IPS-20b (cell line): Measurements from ENCODE around the gene UBQLN4.

Source experiments
- H3K27ac ChIP-seq: one replicate; pipeline ENCODE4 v1.5.1; 2013; ENCODE audit warnings: low read length
- H3K27me3 ChIP-seq: 2 replicates; pipeline ENCODE4 v1.6.1; 2013; ENCODE audit warnings: mild to moderate bottlenecking, low read length, inconsistent platforms; ENCODE audit not compliant: insufficient read depth
- H3K36me3 ChIP-seq: 2 replicates; pipeline ENCODE4 v1.6.1; 2013; ENCODE audit warnings: low read depth, mild to moderate bottlenecking, inconsistent platforms, low read length, moderate library complexity; ENCODE audit not compliant: insufficient read depth
- H3K4me1 ChIP-seq: 2 replicates; pipeline ENCODE4 v1.6.1; 2013; ENCODE audit warnings: mild to moderate bottlenecking, control low read depth, inconsistent platforms, low read length, moderate library complexity; ENCODE audit not compliant: insufficient read depth
- H3K4me3 ChIP-seq: 2 replicates; pipeline ENCODE4 v1.5.1; 2013; ENCODE audit warnings: mild to moderate bottlenecking, low read length, inconsistent platforms
- H3K9ac ChIP-seq: 2 replicates; pipeline ENCODE4 v1.6.1; 2013; ENCODE audit warnings: low read depth, mild to moderate bottlenecking, inconsistent platforms, low read length, moderate library complexity
- H3K9me3 ChIP-seq: 2 replicates; pipeline ENCODE4 v1.6.1; 2013; ENCODE audit warnings: mild to moderate bottlenecking, low read depth, low read length, inconsistent platforms; ENCODE audit not compliant: insufficient read depth

Gene UBQLN4

GRCh38 chr1:156002188-156002911 is 51.2 kb downstream of the UBQLN4 start:
- Histone ChIP-seq H3K36me3 (no peaks in the 10 kb centered on the region), H3K9me3 (no peaks in the 10 kb centered on the region), H3K27ac (no peak overlapping the region), H3K27me3 (no peaks in the 10 kb centered on the region), H3K4me1 (no peaks in the 10 kb centered on the region), H3K4me3 (no peak overlapping the region), H3K9ac (no peak overlapping the region)

- Histone ChIP-seq H3K27me3 (no peaks in the 10 kb centered on the region), H3K9me3 (no peaks in the 10 kb centered on the region), H3K36me3 (no peaks in the 10 kb centered on the region), H3K4me3 (no peak overlapping the region), H3K9ac (no peak overlapping the region), H3K27ac (no peak overlapping the region), H3K4me1 (no peaks in the 10 kb centered on the region)
Observed at GRCh38 chr1:156001662-156002171, 51.9 kb downstream of the UBQLN4 start.

- no peaks in the 10 kb centered on the region for H3K9me3 ChIP-seq
- no peak overlapping the region for H3K4me3 ChIP-seq
- no peaks in the 10 kb centered on the region for H3K27me3 ChIP-seq
- no peak overlapping the region for H3K27ac ChIP-seq
- H3K4me1 ChIP-seq = no peaks in the 10 kb centered on the region
- H3K36me3 ChIP-seq = no peaks in the 10 kb centered on the region
- no peak overlapping the region for H3K9ac ChIP-seq
Observed at GRCh38 chr1:156001021-156001661, 52.5 kb downstream of the UBQLN4 start.

GRCh38 chr1:155999964-156000363 is 53.6 kb downstream of the UBQLN4 start:
- Histone ChIP-seq H3K27me3 (no peaks in the 10 kb centered on the region), H3K9ac (no peak overlapping the region), H3K36me3 (no peaks in the 10 kb centered on the region), H3K4me3 (no peak overlapping the region), H3K9me3 (no peaks in the 10 kb centered on the region), H3K4me1 (no peaks in the 10 kb centered on the region), H3K27ac (no peak overlapping the region)

- no peaks in the 10 kb centered on the region for H3K4me1 ChIP-seq
- no peak overlapping the region for H3K27ac ChIP-seq
Observed at GRCh38 chr1:155996166-155996565, 57.4 kb downstream of the UBQLN4 start.

GRCh38 chr1:155993595-155993994 is 60.0 kb downstream of the UBQLN4 start:
- no peaks in the 10 kb centered on the region for H3K36me3 ChIP-seq
- H3K4me1 ChIP-seq = no peaks in the 10 kb centered on the region
- H3K9me3 ChIP-seq = no peaks in the 10 kb centered on the region
- no peaks in the 10 kb centered on the region for H3K27me3 ChIP-seq
- H3K9ac ChIP-seq = no peak overlapping the region
- no peak overlapping the region for H3K27ac ChIP-seq
- no peak overlapping the region for H3K4me3 ChIP-seq

More at GRCh38 chr1:155996166-155996565, 57.4 kb downstream of the UBQLN4 start:
- no peaks in the 10 kb centered on the region for H3K27me3 ChIP-seq
- H3K9ac ChIP-seq = no peak overlapping the region
- no peaks in the 10 kb centered on the region for H3K36me3 ChIP-seq
- H3K9me3 ChIP-seq = no peaks in the 10 kb centered on the region
- H3K4me3 ChIP-seq = no peak overlapping the region

GRCh38 chr1:155990005-155990739 is 63.4 kb downstream of the UBQLN4 start:
- Histone ChIP-seq H3K27me3 (no peaks in the 10 kb centered on the region), H3K9me3 (no peaks in the 10 kb centered on the region), H3K4me1 (no peaks in the 10 kb centered on the region), H3K9ac (no peak overlapping the region), H3K4me3 (no peak overlapping the region), H3K36me3 (no peaks in the 10 kb centered on the region), H3K27ac (no peak overlapping the region)

GRCh38 chr1:155989242-155990004 is 64.2 kb downstream of the UBQLN4 start:
- Histone ChIP-seq H3K9me3 (no peaks in the 10 kb centered on the region), H3K9ac (no peak overlapping the region), H3K27ac (no peak overlapping the region), H3K36me3 (no peaks in the 10 kb centered on the region), H3K4me3 (no peak overlapping the region), H3K27me3 (no peaks in the 10 kb centered on the region), H3K4me1 (0 out of 2 replicates have a peak, but pooled peaks cover 2% of the 10 kb centered on the region)
